OCI-LY1 (cell line): ENCODE measurements around the gene SHLD2.
"Not testable (repeated sequence)": the region's sequence is repeated elsewhere in the genome, so short reads cannot be mapped to it uniquely, and the experiment has no call there.

Experiments
- H2AFZ ChIP-seq: fragments of 200-600 bp; sonication (generic), shearing (Covaris generic); 2 replicates; pipeline ENCODE4 v1.6.0; 2014; ENCODE audit warnings: antibody characterized with exemption, mild to moderate bottlenecking, low read length
- H3F3A ChIP-seq: fragments of 200-600 bp; sonication (generic), shearing (Covaris generic); 2 replicates; pipeline ENCODE4 v1.6.0; 2014; ENCODE audit warnings: mild to moderate bottlenecking, antibody characterized with exemption, low read length, moderate library complexity; ENCODE audit not compliant: insufficient read depth
- H3K27ac ChIP-seq: fragments of 200-600 bp; sonication (generic); 2 replicates; pipeline ENCODE4 v1.5.1; 2014; ENCODE audit warnings: low read length, mixed run types, mild to moderate bottlenecking, low read depth; ENCODE audit not compliant: poor library complexity, severe bottlenecking
- H3K27me3 ChIP-seq: fragments of 200-600 bp; sonication (generic); 2 replicates; pipeline ENCODE4 v1.6.0; 2014; ENCODE audit warnings: antibody characterized with exemption, mild to moderate bottlenecking, low read length, moderate library complexity; ENCODE audit not compliant: insufficient read depth
- H3K36me3 ChIP-seq: fragments of 200-600 bp; sonication (generic); 2 replicates; pipeline ENCODE4 v1.6.1; 2014; ENCODE audit warnings: mild to moderate bottlenecking, antibody characterized with exemption, low read length, moderate library complexity, mixed read lengths; ENCODE audit not compliant: insufficient read depth
- H3K4me1 ChIP-seq: fragments of 200-600 bp; sonication (generic); 2 replicates; pipeline ENCODE4 v1.5.1; 2014; ENCODE audit warnings: mild to moderate bottlenecking, low read length, moderate library complexity; ENCODE audit not compliant: insufficient read depth, severe bottlenecking
- H3K4me2 ChIP-seq: fragments of 200-600 bp; sonication (generic), shearing (Covaris generic); 2 replicates; pipeline ENCODE4 v1.6.1; 2014; ENCODE audit warnings: low read length
- H3K4me3 ChIP-seq: fragments of 200-600 bp; sonication (generic); 2 replicates; pipeline ENCODE4 v1.5.1; 2014; ENCODE audit warnings: low read length, low read depth, mild to moderate bottlenecking, mixed read lengths; ENCODE audit not compliant: poor library complexity, severe bottlenecking
- H3K79me2 ChIP-seq: fragments of 200-600 bp; shearing (Covaris generic); 2 replicates; pipeline ENCODE4 v1.6.1; 2016; ENCODE audit warnings: mixed run types, low read length, mixed read lengths; ENCODE audit not compliant: insufficient read depth
- H3K9ac ChIP-seq: fragments of 200-600 bp; sonication (generic), shearing (Covaris generic); 2 replicates; pipeline ENCODE4 v1.6.1; 2014; ENCODE audit warnings: mild to moderate bottlenecking, low read length, mixed read lengths
- H3K9me2 ChIP-seq: fragments of 200-600 bp; sonication (generic), shearing (Covaris generic); 2 replicates; pipeline ENCODE4 v1.6.1; 2014; ENCODE audit warnings: low read depth, mild to moderate bottlenecking, low read length, mixed read lengths
- H3K9me3 ChIP-seq: fragments of 200-600 bp; shearing (Covaris generic); 2 replicates; pipeline ENCODE4 v1.6.1; 2014; ENCODE audit warnings: low read length, mixed read lengths
- H4K20me1 ChIP-seq: fragments of 200-600 bp; sonication (generic), shearing (Covaris generic); 2 replicates; pipeline ENCODE4 v1.6.0; 2016; ENCODE audit warnings: mild to moderate bottlenecking, low read length; ENCODE audit not compliant: insufficient read depth
- CTCF ChIP-seq: fragments of 200-600 bp; sonication (generic), shearing (Covaris generic); IDR thresholded peaks from 2 replicates; pipeline ENCODE4 v1.5.1; 2017; ENCODE audit warnings: mild to moderate bottlenecking, antibody characterized with exemption, low read length, moderate library complexity, mixed read lengths
- EZH2 ChIP-seq: fragments of 200-600 bp; sonication (generic), shearing (Covaris generic); IDR thresholded peaks from 2 replicates; pipeline ENCODE4 v1.8.0; 2017; ENCODE audit warnings: borderline replicate concordance, mixed run types, mild to moderate bottlenecking, antibody characterized with exemption, low read length, moderate library complexity, mixed read lengths

SHLD2 gene

GRCh38 chr10:87072449-87072848 is 22.6 kb upstream of the SHLD2 start:
- TF ChIP-seq EZH2: no peak
- no peak for TF ChIP-seq CTCF
- H3K9ac ChIP-seq: no peak overlapping the region
- H3K27ac ChIP-seq: no peak overlapping the region
- peaks cover 55% of the 10 kb centered on the region for H3K36me3 ChIP-seq
- H3K9me2 ChIP-seq: no peaks in the 10 kb centered on the region
- no peaks in the 10 kb centered on the region for H3F3A ChIP-seq
- H3K79me2 ChIP-seq: no peaks in the 10 kb centered on the region
- no peak overlapping the region for H3K4me2 ChIP-seq
- H3K4me3 ChIP-seq: no peak overlapping the region
- H3K27me3 ChIP-seq: no peaks in the 10 kb centered on the region
- H4K20me1 ChIP-seq: no peaks in the 10 kb centered on the region
- no peaks in the 10 kb centered on the region for H3K9me3 ChIP-seq
- H2AFZ ChIP-seq: no peak overlapping the region
- H3K4me1 ChIP-seq: no peaks in the 10 kb centered on the region

- not testable (repeated sequence) for H3K4me1 ChIP-seq, H3K79me2 ChIP-seq, H4K20me1 ChIP-seq, H3K27me3 ChIP-seq, H2AFZ ChIP-seq, H3K4me2 ChIP-seq, H3K9ac ChIP-seq, H3K9me2 ChIP-seq, H3K27ac ChIP-seq, H3F3A ChIP-seq, H3K9me3 ChIP-seq, H3K4me3 ChIP-seq
- H3K36me3 ChIP-seq: peaks cover 41% of the 10 kb centered on the region
Observed at GRCh38 chr10:87076421-87076820, 18.6 kb upstream of the SHLD2 start.

- Histone ChIP-seq H2AFZ (no peak overlapping the region), H3F3A (no peaks in the 10 kb centered on the region), H3K9me2 (no peaks in the 10 kb centered on the region), H3K4me1 (no peaks in the 10 kb centered on the region), H3K27me3 (no peaks in the 10 kb centered on the region), H3K9ac (no peak overlapping the region), H3K9me3 (no peaks in the 10 kb centered on the region), H3K36me3 (peaks cover 21% of the 10 kb centered on the region), H3K4me3 (no peak overlapping the region), H4K20me1 (no peaks in the 10 kb centered on the region), H3K79me2 (peaks cover 12% of the 10 kb centered on the region; the same call in 1 of the 2 replicates), H3K27ac (no peak overlapping the region), H3K4me2 (no peak overlapping the region)
- TF ChIP-seq CTCF (no peak), EZH2 (no peak)
Observed at GRCh38 chr10:87079106-87079836, 15.7 kb upstream of the SHLD2 start.

- H3K36me3 ChIP-seq: peaks cover 19% of the 10 kb centered on the region
- not testable (repeated sequence) for H3K27me3 ChIP-seq, H3K9me3 ChIP-seq, H3K9me2 ChIP-seq, H3K27ac ChIP-seq, H3K9ac ChIP-seq, H2AFZ ChIP-seq, H3K4me1 ChIP-seq, H3K4me2 ChIP-seq, H4K20me1 ChIP-seq, H3F3A ChIP-seq, H3K4me3 ChIP-seq
- peaks cover 17% of the 10 kb centered on the region for H3K79me2 ChIP-seq
Observed at GRCh38 chr10:87080621-87081020, 14.4 kb upstream of the SHLD2 start.

- Histone ChIP-seq H3K79me2 (peaks cover 19% of the 10 kb centered on the region), H3K36me3 (peaks cover 13% of the 10 kb centered on the region)
- H3K4me3 ChIP-seq, H3K4me2 ChIP-seq, H3K4me1 ChIP-seq, H3K27me3 ChIP-seq, H3K9me2 ChIP-seq, H3K27ac ChIP-seq, H2AFZ ChIP-seq, H3F3A ChIP-seq, H3K9me3 ChIP-seq, H3K9ac ChIP-seq, H4K20me1 ChIP-seq: not testable (repeated sequence)
Observed at GRCh38 chr10:87081574-87081973, 13.4 kb upstream of the SHLD2 start.

GRCh38 chr10:87082219-87082618 is 12.8 kb upstream of the SHLD2 start:
- not testable (repeated sequence) for H3K4me2 ChIP-seq
- H3K36me3 ChIP-seq: peaks cover 17% of the 10 kb centered on the region

More at GRCh38 chr10:87082219-87082618, 12.8 kb upstream of the SHLD2 start:
- H3K9me3 ChIP-seq, H3K27ac ChIP-seq, H3F3A ChIP-seq, H3K27me3 ChIP-seq, H3K4me3 ChIP-seq, H3K9me2 ChIP-seq, H3K4me1 ChIP-seq, H3K9ac ChIP-seq, H4K20me1 ChIP-seq, H2AFZ ChIP-seq: not testable (repeated sequence)
- H3K79me2 ChIP-seq: peaks cover 19% of the 10 kb centered on the region
